PC-9 (cell line): ENCODE measurements around the gene FSCB.

Experiments used
- CTCF ChIP-seq: fragments of 200-600 bp; sonication (generic); conservative IDR thresholded peaks from 2 replicates; pipeline ENCODE4 v1.6.1; 2017; ENCODE audit warnings: mixed run types, antibody characterized with exemption, mild to moderate bottlenecking, moderate library complexity
- EZH2 ChIP-seq: fragments of 200-600 bp; sonication (generic); IDR thresholded peaks from 2 replicates; pipeline ENCODE4 v1.8.0; 2017; ENCODE audit warnings: antibody characterized with exemption, low read depth

GRCh38 chr14:44508834-44509233 is 1.8 kb upstream of the FSCB start:
- no peak for TF ChIP-seq EZH2
- no peak for TF ChIP-seq CTCF
